HEK293 (cell line): ENCODE data around the gene SWI5.

Source experiments
- HOXC10 ChIP-seq: sonication (generic); formaldehyde crosslinking; IDR thresholded peaks from 2 replicates; pipeline ENCODE4 v1.8.1; 2023; ENCODE audit warnings: mild to moderate bottlenecking, missing genetic modification reagents
- KLF16 ChIP-seq: fragments of 450-650 bp; formaldehyde crosslinking; IDR thresholded peaks from 2 replicates; pipeline ENCODE4 v1.5.1; 2017; ENCODE audit warnings: missing biosample characterization, missing genetic modification characterization
- KLF7 ChIP-seq: fragments of 450-650 bp; formaldehyde crosslinking; IDR thresholded peaks from 2 replicates; pipeline ENCODE4 v1.5.1; 2016; ENCODE audit warnings: missing biosample characterization, missing genetic modification characterization, borderline replicate concordance
- KLF9 ChIP-seq: fragments of 450-650 bp; formaldehyde crosslinking; IDR thresholded peaks from 2 replicates; pipeline ENCODE4 v1.5.1; 2016; ENCODE audit warnings: missing biosample characterization, missing genetic modification characterization, low read depth
- SP3 ChIP-seq: fragments of 450-650 bp; formaldehyde crosslinking; IDR thresholded peaks from 2 replicates; pipeline ENCODE4 v1.5.1; 2016; ENCODE audit warnings: missing biosample characterization, missing genetic modification characterization
- YY2 ChIP-seq: fragments of 450-650 bp; formaldehyde crosslinking; IDR thresholded peaks from 2 replicates; pipeline ENCODE4 v1.5.1; 2016; ENCODE audit warnings: missing biosample characterization, missing genetic modification characterization
- ZBTB17 ChIP-seq: fragments of 450-650 bp; formaldehyde crosslinking; IDR thresholded peaks from 2 replicates; pipeline ENCODE4 v1.5.1; 2016; ENCODE audit warnings: missing biosample characterization, missing genetic modification characterization
- ZBTB20 ChIP-seq: fragments of 450-650 bp; formaldehyde crosslinking; IDR thresholded peaks from 2 replicates; pipeline ENCODE4 v1.5.1; 2016; ENCODE audit warnings: missing biosample characterization, missing genetic modification characterization
- ZEB2 ChIP-seq: fragments of 450-650 bp; formaldehyde crosslinking; IDR thresholded peaks from 2 replicates; pipeline ENCODE4 v1.5.1; 2016; ENCODE audit warnings: missing biosample characterization, missing genetic modification characterization
- ZFP37 ChIP-seq: fragments of 450-650 bp; formaldehyde crosslinking; IDR thresholded peaks from 2 replicates; pipeline ENCODE4 v1.5.1; 2016; ENCODE audit warnings: missing biosample characterization, missing genetic modification characterization
- ZNF202 ChIP-seq: fragments of 450-650 bp; formaldehyde crosslinking; IDR thresholded peaks from 2 replicates; pipeline ENCODE4 v1.5.1; 2016; ENCODE audit warnings: missing biosample characterization, missing genetic modification characterization, borderline replicate concordance
- ZNF341 ChIP-seq: fragments of 450-650 bp; formaldehyde crosslinking; IDR thresholded peaks from 2 replicates; pipeline ENCODE4; 2016; ENCODE audit warnings: low read depth, missing biosample characterization, missing genetic modification characterization
- ZNF777 ChIP-seq: fragments of 450-650 bp; formaldehyde crosslinking; IDR thresholded peaks from 2 replicates; pipeline ENCODE4 v1.5.1; 2017; ENCODE audit warnings: missing biosample characterization, missing genetic modification characterization, borderline replicate concordance
- ZNF785 ChIP-seq: fragments of 450-650 bp; formaldehyde crosslinking; IDR thresholded peaks from 2 replicates; pipeline ENCODE4 v1.5.1; 2016; ENCODE audit warnings: missing biosample characterization, missing genetic modification characterization
- ZSCAN30 ChIP-seq: fragments of 450-650 bp; IDR thresholded peaks from 2 replicates; pipeline ENCODE4 v1.5.1; 2018; ENCODE audit warnings: missing biosample characterization, mild to moderate bottlenecking, missing genetic modification characterization, moderate library complexity
- TF ChIP-seq, protein P1 (sequence below): fragments of 450-650 bp; formaldehyde crosslinking; IDR thresholded peaks from 2 replicates; pipeline ENCODE4 v1.5.1; 2016; ENCODE audit warnings: missing biosample characterization, missing genetic modification characterization
- TF ChIP-seq, protein P2 (sequence below): fragments of 450-650 bp; formaldehyde crosslinking; IDR thresholded peaks from 2 replicates; pipeline ENCODE4 v1.5.1; 2016; ENCODE audit warnings: missing biosample characterization, missing genetic modification characterization
- TF ChIP-seq, protein P3 (sequence below): fragments of 450-650 bp; formaldehyde crosslinking; conservative IDR thresholded peaks from 2 replicates; pipeline ENCODE4 v1.5.1; 2016; ENCODE audit warnings: low read depth, missing biosample characterization, missing genetic modification characterization
- TF ChIP-seq, protein P4 (sequence below): fragments of 450-650 bp; formaldehyde crosslinking; IDR thresholded peaks from 2 replicates; pipeline ENCODE4 v1.5.1; 2016; ENCODE audit warnings: missing biosample characterization, missing genetic modification characterization, low read depth
- TF ChIP-seq, protein P5 (sequence below): fragments of 450-650 bp; formaldehyde crosslinking; IDR thresholded peaks from 2 replicates; pipeline ENCODE4 v1.5.1; 2016; ENCODE audit warnings: missing biosample characterization, missing genetic modification characterization
- TF ChIP-seq, protein P6 (sequence below): fragments of 450-650 bp; formaldehyde crosslinking; IDR thresholded peaks from 2 replicates; pipeline ENCODE4 v1.5.1; 2016; ENCODE audit warnings: missing biosample characterization, missing genetic modification characterization, borderline replicate concordance

Gene SWI5

DNA sequence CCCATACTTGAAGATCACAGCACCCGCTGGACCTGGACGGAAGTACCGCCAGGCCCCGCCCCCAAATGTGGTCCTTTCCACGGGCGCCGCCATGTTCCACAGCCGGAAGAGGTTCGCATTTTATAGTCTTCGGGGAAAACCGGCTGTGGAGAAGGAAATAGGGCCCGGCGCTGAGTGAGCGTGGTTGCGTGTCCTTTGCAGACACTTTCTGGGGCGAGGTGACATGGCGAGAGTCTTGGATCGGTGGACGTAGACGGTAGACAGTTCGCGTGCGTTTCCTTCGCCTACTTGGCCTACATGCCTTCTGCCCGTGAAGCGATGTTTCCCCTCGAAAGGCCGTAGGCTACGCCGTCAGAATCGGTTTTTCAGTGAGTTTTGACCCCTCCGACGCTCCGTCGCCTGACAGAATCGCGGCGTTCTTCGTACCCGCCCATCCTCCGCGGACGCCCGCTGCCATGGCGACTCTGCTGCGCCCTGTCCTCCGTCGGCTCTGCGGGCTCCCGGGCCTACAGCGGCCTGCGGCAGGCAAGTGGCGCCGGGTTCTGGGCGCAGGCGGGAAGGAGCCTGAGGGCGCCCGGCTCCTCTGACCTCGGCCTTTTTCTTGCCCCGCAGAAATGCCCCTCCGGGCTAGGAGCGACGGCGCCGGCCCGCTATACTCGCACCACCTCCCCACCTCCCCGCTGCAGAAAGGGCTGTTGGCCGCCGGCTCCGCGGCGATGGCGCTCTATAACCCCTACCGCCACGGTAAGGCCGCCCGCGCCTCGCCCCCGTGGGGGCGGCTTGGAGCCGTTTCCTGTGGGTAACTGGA lies 46.5 kb downstream of the SWI5 start, which contains the start of the genes COQ4 and TRUB2 (continued):
- TF ChIP-seq, protein P1, sequence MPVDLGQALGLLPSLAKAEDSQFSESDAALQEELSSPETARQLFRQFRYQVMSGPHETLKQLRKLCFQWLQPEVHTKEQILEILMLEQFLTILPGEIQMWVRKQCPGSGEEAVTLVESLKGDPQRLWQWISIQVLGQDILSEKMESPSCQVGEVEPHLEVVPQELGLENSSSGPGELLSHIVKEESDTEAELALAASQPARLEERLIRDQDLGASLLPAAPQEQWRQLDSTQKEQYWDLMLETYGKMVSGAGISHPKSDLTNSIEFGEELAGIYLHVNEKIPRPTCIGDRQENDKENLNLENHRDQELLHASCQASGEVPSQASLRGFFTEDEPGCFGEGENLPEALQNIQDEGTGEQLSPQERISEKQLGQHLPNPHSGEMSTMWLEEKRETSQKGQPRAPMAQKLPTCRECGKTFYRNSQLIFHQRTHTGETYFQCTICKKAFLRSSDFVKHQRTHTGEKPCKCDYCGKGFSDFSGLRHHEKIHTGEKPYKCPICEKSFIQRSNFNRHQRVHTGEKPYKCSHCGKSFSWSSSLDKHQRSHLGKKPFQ, result peak; percentile 25; the same call in 1 of the 2 replicates
- TF ChIP-seq ZBTB20 (tag by site-specific recombination) (no peak), YY2 (tag by site-specific recombination) (peak; percentile 97), ZNF202 (tag by site-specific recombination) (no peak), ZNF785 (tag by site-specific recombination) (peak; percentile 92), SP3 (tag by site-specific recombination) (peak; percentile 91), ZFP37 (tag by site-specific recombination) (peak; percentile 95), ZNF777 (peak; percentile 96), KLF7 (peak; percentile 78; the same call in 1 of the 2 replicates), ZEB2 (tag by site-specific recombination) (peak; percentile 86), HOXC10 (0 out of 2 replicates have a peak, but pooled peaks have one; percentile 62), ZNF341 (tag by site-specific recombination) (peak; percentile 41; the same call in 1 of the 2 replicates), ZBTB17 (tag by site-specific recombination) (peak; percentile 95), KLF9 (tag by site-specific recombination) (peak; percentile 82), KLF16 (peak; percentile 95), ZSCAN30 (tag by site-specific recombination) (peak; percentile 93)
- TF ChIP-seq, protein P2, sequence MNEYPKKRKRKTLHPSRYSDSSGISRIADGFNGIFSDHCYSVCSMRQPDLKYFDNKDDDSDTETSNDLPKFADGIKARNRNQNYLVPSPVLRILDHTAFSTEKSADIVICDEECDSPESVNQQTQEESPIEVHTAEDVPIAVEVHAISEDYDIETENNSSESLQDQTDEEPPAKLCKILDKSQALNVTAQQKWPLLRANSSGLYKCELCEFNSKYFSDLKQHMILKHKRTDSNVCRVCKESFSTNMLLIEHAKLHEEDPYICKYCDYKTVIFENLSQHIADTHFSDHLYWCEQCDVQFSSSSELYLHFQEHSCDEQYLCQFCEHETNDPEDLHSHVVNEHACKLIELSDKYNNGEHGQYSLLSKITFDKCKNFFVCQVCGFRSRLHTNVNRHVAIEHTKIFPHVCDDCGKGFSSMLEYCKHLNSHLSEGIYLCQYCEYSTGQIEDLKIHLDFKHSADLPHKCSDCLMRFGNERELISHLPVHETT, result peak; percentile 99
- TF ChIP-seq, protein P3, sequence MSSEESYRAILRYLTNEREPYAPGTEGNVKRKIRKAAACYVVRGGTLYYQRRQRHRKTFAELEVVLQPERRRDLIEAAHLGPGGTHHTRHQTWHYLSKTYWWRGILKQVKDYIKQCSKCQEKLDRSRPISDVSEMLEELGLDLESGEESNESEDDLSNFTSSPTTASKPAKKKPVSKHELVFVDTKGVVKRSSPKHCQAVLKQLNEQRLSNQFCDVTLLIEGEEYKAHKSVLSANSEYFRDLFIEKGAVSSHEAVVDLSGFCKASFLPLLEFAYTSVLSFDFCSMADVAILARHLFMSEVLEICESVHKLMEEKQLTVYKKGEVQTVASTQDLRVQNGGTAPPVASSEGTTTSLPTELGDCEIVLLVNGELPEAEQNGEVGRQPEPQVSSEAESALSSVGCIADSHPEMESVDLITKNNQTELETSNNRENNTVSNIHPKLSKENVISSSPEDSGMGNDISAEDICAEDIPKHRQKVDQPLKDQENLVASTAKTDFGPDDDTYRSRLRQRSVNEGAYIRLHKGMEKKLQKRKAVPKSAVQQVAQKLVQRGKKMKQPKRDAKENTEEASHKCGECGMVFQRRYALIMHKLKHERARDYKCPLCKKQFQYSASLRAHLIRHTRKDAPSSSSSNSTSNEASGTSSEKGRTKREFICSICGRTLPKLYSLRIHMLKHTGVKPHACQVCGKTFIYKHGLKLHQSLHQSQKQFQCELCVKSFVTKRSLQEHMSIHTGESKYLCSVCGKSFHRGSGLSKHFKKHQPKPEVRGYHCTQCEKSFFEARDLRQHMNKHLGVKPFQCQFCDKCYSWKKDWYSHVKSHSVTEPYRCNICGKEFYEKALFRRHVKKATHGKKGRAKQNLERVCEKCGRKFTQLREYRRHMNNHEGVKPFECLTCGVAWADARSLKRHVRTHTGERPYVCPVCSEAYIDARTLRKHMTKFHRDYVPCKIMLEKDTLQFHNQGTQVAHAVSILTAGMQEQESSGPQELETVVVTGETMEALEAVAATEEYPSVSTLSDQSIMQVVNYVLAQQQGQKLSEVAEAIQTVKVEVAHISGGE (tag by site-specific recombination), result peak; percentile 100
- TF ChIP-seq, protein P4, sequence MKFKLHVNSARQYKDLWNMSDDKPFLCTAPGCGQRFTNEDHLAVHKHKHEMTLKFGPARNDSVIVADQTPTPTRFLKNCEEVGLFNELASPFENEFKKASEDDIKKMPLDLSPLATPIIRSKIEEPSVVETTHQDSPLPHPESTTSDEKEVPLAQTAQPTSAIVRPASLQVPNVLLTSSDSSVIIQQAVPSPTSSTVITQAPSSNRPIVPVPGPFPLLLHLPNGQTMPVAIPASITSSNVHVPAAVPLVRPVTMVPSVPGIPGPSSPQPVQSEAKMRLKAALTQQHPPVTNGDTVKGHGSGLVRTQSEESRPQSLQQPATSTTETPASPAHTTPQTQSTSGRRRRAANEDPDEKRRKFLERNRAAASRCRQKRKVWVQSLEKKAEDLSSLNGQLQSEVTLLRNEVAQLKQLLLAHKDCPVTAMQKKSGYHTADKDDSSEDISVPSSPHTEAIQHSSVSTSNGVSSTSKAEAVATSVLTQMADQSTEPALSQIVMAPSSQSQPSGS (tag by site-specific recombination), result no peak
- TF ChIP-seq, protein P5, sequence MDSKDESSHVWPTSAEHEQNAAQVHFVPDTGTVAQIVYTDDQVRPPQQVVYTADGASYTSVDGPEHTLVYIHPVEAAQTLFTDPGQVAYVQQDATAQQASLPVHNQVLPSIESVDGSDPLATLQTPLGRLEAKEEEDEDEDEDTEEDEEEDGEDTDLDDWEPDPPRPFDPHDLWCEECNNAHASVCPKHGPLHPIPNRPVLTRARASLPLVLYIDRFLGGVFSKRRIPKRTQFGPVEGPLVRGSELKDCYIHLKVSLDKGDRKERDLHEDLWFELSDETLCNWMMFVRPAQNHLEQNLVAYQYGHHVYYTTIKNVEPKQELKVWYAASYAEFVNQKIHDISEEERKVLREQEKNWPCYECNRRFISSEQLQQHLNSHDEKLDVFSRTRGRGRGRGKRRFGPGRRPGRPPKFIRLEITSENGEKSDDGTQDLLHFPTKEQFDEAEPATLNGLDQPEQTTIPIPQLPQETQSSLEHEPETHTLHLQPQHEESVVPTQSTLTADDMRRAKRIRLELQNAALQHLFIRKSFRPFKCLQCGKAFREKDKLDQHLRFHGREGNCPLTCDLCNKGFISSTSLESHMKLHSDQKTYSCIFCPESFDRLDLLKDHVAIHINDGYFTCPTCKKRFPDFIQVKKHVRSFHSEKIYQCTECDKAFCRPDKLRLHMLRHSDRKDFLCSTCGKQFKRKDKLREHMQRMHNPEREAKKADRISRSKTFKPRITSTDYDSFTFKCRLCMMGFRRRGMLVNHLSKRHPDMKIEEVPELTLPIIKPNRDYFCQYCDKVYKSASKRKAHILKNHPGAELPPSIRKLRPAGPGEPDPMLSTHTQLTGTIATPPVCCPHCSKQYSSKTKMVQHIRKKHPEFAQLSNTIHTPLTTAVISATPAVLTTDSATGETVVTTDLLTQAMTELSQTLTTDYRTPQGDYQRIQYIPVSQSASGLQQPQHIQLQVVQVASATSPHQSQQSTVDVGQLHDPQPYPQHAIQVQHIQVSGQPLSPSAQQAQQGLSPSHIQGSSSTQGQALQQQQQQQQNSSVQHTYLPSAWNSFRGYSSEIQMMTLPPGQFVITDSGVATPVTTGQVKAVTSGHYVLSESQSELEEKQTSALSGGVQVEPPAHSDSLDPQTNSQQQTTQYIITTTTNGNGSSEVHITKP (tag by site-specific recombination), result peak; percentile 88
- TF ChIP-seq, protein P6, sequence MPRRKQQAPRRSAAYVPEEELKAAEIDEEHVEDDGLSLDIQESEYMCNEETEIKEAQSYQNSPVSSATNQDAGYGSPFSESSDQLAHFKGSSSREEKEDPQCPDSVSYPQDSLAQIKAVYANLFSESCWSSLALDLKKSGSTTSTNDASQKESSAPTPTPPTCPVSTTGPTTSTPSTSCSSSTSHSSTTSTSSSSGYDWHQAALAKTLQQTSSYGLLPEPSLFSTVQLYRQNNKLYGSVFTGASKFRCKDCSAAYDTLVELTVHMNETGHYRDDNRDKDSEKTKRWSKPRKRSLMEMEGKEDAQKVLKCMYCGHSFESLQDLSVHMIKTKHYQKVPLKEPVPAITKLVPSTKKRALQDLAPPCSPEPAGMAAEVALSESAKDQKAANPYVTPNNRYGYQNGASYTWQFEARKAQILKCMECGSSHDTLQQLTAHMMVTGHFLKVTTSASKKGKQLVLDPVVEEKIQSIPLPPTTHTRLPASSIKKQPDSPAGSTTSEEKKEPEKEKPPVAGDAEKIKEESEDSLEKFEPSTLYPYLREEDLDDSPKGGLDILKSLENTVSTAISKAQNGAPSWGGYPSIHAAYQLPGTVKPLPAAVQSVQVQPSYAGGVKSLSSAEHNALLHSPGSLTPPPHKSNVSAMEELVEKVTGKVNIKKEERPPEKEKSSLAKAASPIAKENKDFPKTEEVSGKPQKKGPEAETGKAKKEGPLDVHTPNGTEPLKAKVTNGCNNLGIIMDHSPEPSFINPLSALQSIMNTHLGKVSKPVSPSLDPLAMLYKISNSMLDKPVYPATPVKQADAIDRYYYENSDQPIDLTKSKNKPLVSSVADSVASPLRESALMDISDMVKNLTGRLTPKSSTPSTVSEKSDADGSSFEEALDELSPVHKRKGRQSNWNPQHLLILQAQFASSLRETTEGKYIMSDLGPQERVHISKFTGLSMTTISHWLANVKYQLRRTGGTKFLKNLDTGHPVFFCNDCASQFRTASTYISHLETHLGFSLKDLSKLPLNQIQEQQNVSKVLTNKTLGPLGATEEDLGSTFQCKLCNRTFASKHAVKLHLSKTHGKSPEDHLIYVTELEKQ, result 0 out of 2 replicates have a peak, but pooled peaks have one; percentile 6
